Stimulated activated CD8-positive, alpha-beta memory T cell treated with anti-CD3 and anti-CD28 coated beads, Interleukin-12 subunit alpha, Interleukin-12 subunit beta, amount 100 ng/mL, for 24 hours (primary cell): ENCODE data around the gene SEPTIN8.

Experiments used
- DNase-seq: peaks from one replicate; pipeline ENCODE4 v3.0.0-alpha.2; 2020; ENCODE audit errors: extremely low read depth

Gene SEPTIN8

DNA sequence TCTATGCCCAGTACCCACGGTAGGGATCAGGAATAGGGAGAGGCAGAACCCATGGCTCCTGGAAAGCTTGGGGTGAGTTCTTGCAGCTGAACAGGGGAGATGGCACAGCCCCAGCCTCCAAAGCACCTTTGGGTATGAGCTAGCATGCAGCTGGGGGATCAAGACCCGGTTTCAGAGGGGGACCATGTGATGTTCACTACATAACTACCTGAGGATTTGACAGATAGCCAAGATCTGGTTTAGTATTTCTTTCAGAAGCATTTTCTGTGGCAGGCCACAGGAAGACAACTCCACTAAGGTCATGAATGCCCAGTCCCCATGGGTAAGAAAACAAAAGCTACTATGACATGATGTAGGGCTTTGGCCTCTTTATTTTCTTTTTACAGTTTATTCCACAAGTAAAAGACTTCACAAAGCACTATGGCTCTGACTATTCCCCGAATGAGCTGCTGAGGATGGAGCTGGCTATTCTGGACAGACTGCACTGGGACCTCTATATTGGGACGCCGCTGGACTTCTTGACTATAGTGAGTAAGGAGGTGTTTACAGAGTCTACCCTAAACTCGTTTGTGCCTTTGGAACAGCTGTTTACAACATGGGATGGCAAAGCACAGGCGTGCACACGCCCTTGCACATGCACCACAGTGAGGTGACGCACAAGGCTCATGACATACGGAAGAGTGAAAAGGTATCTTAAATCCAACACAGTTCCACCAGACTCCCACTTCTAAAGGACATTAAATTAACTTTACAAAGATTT, 26.4 kb downstream of the SEPTIN8 start:
- no peak for DNase-seq

DNA sequence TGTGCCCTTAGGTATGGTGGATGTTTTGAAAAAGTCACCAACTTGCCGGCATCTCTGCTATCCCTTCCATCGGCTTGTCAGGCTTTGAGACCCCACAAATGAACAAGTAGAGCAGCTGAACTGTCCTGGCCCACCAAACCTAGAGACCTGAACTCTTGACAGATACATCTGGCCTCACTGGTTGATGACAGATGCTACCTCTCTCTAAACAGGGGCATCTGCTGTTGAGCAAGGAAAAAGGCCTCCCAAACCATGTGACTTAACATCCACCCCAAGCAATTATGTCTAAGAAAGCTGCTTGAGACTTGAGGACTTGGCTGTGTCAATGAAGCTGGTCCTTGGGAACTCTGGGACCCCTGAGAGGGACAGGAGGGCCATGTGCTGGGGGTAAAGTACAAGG, 27.5 kb downstream of the SEPTIN8 start:
- DNase-seq = no peak

DNA sequence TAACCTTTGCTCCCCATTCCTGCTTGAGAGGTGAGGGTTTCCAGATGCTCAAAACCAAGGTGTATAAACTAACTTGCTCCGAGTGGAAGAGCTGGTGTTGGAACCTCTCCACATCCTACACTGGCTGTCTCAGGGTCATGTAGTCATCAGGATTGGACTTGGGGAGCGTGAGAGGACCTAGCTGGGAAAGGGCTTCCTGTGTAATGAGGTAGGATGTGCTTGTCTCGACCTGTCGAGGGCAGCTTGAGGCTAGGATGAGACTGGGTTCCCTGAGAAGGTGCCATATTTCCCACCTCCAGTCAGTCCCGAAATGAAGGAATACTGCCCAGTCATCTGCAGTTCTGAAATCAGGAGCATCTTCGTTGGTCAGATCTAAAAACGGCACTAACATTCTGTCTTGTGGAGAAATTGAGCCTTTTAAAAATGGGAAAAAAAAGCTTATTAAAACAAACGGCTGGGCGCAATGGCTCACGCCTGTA, 28.5 kb downstream of the SEPTIN8 start:
- DNase-seq = no peak

DNA sequence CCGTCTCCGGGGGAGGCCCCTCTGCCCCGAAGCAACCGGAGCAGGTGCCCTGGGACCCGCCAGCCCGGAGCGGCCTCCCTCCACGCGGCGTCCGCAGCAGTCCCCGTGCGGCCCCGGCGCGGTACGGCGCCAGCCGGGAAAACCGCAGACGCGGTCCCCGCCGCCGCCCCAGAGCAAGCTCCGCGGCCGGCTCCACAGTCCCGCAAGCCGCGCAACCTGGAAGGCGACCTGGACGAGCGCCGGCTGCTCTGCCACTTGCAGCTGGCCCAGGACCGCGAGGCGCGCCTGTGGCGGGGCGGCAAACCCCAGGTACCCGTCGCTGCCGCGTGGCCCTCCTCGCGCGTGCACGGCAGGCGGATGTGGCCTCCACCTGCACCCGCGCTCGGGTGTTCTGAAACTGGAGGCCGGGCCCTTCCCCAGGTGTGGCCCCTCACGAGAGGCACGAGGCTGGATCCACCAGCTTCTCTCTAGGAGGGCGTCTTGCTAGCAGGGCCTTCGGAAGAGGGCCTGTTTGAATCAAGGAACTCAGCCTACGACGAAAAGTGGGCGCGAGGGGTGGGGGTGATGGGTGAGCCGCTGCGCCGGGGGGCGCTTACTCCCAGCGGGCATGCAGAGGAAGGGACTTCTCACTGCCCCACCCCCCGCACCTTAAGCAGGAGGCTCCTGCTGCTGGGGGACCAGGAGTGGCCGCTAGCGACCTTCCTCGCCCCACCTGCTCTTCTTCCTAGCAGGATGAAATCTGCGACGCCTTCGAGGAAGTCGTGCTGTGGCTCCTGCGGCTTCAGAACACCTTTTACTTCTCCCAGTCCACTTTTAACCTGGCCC, 29.2 kb downstream of the SEPTIN8 start:
- peak; percentile 15 for DNase-seq

DNA sequence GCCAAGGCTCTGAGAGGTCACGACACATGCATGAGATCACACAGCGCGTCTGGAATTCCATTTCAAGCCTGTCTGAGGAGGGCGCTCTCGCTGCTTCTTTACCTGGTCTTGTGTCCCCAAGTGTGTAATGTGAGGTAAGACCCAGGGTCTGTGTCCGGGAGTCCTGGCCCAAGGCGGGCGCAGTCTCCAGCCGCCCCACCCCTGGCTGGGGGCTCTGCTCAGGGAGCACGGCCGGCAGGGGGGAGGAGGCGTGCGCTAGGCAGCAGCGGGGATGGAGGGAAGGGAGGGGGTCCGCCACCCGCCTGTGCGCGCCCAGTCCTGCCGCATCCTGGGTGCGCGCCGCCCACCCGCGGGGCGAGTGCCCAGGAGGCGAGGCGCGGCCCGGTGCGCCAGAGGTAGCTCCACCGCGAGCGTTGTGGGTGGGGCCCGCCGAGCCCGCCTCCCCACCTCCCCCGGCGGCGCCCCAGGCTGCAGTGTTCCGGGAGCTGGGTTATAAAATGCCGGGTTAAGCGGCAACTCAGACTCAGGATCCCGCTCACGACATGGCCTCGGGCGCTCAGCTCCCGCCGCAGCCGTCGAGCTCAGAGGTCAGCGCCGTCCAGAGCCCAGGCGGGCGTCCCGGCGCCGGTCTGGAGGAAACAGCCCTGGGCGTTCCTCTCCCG, 30.0 kb downstream of the SEPTIN8 start, which contains the start of gene CCNI2:
Gene CCNI2, plus strand, starts transcription at position 473 of the 662 bp plus-strand sequence. Its CDS starts 70 bp downstream, at position 543.
- DNase-seq = peak; percentile 34

DNA sequence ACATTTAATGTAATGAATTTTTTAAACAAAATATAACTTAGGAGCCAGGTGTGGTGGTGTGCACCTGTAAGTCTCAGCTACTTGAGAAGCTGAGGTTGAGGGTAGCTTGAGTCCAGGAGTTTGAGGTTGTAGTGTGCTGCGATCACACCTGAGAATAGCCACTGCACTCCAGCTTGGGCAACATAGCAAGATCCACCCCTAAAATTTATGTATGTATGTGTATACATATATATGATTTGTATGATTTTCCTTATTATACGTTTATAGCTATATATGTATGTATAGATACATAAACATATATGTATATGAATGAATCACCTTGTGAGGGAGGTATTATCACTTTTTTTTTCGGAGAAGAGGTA, 30.5 kb downstream of the SEPTIN8 start:
- DNase-seq = no peak

DNA sequence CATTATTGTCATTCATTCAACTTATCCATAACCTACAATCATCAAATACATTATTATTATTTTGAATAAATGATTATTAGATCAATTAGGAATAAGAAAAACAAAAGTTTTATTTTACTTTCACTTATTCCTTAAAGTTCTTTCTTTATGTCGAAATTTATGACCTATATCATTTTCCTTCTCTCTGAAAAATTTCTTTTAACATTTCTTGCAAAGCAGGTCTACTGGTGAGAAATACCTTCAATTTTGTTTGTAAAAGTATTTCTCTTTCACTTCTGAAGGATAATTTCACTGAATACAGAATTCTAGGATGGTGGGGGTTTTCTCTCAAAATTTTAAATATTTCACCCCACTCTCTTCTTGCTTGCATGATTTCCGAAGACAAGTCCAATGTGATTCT, 32.4 kb downstream of the SEPTIN8 start:
- DNase-seq = no peak

DNA sequence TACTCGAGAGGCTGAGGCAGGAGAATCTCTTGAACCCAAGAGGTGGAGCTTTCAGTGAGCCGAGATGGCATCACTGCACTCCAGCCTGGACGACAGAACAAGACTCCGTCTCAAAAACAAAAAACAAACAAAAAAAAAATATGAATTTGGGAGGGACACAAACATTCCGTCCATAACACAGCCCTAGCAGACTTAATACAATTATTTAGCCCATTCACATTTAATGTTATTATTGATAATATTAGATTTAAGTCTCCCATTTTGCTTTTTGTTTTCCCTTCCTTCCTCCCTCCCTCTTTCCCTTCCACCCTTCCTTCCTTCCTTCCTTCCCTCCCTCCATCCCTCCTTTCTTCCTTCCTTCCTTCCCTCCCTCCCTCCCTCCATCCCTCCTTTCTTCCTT, 34.4 kb downstream of the SEPTIN8 start:
- DNase-seq = no peak

DNA sequence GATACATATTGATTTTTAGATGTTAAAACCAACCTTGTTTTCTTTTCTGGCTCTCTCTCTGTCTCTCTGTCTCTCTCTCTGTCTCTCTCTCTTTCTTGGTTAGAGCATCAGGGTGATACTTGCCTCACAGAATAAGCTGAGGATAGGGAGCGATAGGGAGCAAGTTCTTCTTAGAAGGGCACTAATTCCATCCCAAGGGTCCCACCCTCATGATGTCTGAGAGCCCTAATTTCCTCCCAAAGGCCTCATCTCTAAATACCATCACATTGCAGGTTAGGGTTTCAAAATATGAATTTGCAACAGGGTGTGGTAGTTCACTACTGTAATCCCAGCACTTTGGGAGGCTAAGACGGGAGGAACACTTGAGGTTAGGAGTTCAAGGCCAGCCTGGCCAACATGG, 34.9 kb downstream of the SEPTIN8 start:
- no peak for DNase-seq

DNA sequence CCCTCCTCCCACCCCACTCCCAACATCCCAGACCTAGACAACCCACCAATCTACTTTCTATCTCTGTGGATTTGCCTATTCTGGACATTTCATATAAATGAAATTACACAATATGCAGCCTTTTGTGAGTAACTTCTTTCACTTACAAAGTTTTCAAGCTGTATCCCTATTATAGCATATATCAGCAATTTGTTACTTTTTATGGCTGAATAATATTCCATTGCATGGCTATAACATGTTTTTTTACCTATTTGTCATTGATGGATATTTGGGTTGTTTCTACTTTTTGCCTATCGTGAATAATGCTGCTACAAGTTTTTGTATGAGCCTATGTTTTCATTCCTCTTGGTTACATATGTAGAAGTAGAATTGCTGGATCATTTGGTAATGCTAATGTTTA, 37.8 kb downstream of the SEPTIN8 start:
- DNase-seq = no peak

DNA sequence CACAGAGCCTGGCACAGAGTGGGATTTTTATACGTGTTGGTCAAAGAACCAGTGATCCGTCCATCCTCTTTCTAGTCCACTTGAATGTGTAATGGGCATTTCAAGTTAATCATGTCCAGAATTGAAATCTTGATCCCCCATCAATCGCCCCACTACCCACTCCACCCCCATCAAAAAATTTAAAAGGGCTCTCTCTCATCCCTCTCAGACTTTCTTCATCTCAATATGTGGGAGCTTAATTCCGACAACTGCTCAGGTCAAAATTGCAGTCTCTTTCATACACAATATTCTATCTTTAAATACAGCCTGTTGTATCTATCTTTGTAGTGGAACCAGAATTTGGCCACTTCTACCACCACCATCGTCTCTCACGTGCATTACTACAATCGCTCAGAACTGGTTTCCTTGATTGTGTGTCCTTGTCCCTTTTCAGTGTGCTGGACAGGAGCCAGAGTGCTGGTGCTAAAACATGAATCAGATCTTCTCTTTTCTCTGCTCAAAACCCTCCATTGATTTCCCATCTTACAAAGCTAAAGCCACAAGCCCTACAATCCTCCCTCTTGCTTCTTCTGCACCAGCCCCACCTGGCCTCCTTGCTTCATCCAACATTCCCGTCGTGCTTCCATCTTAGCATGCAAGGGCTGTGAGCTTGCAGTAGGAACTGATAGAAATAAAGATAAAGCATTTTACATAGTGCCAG, 38.9 kb downstream of the SEPTIN8 start:
- DNase-seq = no peak

DNA sequence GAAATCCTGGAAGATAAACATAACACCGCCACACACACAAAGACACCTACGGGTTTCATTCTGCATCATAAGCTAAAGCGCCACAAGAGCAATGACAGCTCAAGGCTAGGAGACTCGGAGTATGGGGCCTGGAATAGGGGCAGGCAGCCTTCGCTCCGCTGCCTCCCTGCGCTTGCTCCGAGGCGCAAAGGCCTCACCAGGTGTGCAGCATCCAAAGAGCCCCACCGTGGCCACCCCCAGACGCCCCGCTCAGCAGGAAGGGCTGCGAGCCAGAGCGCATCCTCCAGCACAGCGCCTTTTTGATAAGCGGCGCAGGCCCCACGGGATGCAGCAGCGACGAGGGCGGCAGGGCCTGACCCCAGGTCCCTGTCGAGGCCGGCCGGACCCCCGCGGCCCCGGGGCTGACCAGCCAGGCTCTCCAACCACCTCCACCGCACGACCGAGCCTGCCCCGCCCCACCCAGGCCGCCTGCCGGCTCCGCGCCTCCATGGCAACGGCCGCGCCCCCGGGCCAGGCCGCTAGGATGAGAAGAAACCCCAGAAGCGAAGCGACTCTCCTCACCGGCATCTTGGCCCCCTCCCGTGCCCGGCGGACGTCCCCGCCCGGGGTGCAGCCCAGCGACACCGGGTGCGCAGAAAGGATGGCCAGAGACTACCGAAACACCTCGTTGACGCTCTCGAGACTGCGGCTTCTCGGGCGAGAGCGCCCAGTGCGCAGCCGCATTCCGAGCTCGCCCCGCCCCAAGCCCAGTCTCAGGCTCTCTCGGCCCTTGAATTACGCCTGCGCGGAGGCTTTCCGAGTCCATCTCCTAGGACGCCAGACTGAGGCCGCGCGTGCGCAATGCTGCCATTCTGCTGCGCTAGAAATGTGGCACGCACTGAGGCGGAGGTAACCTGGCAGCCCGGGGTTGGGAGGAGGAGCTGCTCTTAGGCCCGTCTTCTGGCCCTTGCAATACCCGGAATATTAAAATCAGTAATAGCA, 39.9 kb downstream of the SEPTIN8 start, which contains the start of gene KIF3A:
Gene KIF3A, minus strand, starts transcription at position 694 of the 981 bp plus-strand sequence. Its CDS starts 127 bp downstream, at position 567.
- DNase-seq = peak; percentile 98

DNA sequence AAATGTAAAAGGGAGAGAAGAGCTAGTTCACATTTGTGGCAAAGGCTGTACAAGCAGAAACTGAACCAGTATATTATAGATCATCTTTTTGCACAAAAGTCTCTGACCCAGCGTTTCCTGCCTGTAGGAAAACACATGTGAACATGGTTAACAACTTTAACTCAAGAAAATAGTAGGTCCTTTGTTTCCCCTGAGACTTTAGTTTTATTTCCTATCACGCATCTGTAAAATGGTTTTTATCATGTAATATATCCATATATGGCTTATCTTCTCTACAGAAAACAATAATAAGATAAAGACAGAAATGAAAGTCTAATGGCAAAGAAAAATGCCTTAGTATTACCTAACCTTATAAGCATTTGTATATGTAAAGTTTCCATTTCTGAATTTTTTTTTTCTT, 42.4 kb downstream of the SEPTIN8 start:
- DNase-seq = no peak

DNA sequence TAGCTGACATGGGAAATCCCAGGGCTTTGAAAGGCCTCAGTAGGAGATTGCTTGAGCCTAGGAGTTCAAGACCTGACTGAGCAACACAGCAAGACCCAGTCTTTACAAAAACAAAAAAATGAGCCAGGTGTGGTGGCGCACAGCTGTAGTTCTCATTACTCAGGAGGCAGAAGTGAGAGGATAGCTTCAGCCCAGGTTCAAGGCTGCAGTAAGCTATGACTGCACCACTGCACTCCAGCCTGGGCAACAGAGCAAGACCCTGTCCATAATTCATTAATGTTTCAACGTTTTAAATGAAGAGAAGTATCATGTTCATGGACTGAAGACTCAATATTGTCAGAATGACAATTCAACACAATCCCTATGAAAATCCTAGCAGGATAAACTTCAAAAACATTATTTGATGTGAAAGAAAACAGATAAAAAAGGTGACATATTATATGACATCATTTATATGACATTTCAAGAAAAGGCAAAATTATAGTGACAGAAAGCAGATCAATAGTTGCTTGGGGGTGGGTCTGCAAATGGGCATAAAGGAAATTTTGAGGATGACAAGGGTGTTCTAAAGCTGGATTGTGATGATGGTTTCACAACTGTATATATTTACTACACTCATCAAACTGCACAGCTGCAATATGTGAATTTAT, 43.4 kb downstream of the SEPTIN8 start:
- DNase-seq = no peak

DNA sequence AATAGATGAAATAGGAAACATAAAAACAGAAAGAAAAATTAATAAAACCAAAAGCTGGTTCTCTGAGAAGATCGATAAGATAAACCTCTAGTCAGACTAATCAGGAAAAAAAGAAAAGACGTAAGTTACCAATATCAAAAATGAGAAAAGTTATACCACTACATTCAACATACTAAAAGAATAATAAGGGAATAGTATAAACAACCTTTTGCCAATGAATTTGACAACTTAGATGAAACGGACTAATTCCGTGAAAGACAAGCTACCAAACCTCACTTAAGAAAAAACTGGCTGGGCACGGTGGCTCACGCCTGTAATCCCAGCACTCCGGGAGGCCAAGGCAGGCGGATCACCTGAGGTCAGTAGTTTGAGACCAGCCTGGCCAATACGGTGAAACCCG, 47.1 kb downstream of the SEPTIN8 start:
- DNase-seq = no peak

DNA sequence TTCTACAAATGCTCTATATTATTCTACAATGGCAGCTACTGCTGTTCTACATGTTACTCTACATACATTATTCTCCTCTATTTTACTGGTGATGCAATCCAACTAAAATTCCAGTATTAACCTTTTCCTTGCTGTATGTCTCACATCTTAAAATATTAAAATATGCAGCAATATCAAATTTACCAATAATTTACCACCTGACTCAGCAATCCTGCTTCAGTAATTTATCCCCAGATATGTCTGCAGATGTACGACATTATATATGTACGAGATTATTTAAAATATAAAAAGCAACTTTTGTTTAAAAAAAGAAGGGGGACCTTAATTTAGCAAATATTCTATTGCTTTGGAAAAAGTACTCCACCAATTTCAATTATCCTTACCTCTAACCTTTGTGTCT, 51.3 kb downstream of the SEPTIN8 start:
- DNase-seq = no peak

DNA sequence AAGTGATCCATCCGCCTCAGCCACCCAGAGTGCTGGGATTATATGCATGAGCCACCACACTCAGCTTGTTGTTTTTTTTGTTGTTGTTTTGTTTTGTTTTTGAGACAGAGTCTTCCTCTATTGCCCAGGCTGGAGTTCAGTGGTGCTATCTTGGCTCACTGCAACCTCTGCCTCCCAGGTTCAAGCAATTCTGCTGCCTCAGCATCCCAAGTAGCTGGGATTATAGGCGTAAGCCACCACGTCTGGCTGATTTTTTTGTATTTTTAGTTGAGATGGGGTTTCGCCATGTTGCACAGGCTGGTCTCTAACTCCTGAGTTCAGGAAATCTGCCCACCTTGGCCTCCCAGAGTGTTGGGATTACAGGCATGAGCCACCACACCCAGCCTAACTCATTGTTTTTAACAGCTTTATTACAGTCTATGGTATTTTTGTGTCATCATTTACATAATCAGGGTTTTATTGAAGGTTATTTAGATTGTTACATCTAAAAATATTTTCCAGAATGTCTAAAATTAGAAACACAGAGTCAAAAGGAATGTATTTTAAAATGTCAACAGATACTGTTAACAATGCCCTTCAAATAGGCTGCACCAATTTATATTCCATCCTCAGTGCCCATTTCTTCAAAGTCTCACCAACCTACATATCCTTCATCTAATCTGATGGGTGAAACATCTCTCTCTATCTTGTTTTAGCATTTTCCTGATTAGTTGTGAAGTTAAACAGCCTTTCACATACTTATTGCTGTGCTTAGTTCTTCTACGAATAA, 58.3 kb downstream of the SEPTIN8 start:
- no peak for DNase-seq

DNA sequence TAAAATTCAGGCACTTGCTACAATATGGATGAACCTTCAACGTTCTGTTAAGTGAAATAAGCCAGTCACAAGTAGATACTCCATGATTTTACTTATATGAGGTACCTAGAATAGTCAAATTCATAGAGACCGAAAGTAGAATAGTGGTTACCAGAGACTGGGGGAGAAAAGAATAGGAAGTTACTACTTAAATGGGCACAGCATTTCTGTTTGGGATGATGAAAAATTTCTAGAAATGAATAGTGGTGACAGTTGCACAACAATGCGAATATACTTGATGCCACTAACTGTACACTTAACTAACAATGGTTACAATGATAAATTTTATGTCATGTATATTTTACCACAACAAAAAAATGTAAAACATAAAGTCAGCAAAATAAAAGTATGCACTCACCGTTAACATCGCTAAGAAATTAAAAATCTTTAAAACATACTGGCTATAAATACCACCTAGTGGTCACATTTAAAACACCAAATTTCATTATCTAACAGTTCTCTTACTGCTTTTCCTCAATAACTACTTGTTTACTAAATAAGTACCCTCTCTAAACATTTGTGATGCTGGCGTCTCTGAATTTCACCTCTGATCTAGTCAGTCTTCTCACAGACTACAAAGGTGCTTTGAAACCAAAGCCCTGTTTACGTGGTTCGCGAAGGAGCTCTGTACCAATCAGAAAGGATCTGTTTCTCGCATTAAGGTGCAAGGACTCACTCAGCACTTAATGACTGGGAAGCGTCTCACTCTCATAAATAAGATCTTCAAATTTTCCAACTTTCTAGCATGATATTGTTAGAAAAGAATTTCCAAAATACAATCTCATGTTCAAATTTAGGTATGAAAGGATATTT, 62.4 kb downstream of the SEPTIN8 start:
- no peak for DNase-seq
